Loucy (cell line): ENCODE data around the gene VSTM2L.

Experiments
- H2AFZ ChIP-seq: fragments of 200-600 bp; sonication (generic); 2 replicates; pipeline ENCODE4 v1.6.0; 2016; ENCODE audit warnings: antibody characterized with exemption, mild to moderate bottlenecking, low read length, moderate library complexity
- H3F3A ChIP-seq: fragments of 200-600 bp; 2 replicates; pipeline ENCODE4 v1.6.0; 2016; ENCODE audit warnings: antibody characterized with exemption, low read depth, mild to moderate bottlenecking
- H3K27me3 ChIP-seq: fragments of 200-600 bp; sonication (generic); 2 replicates; pipeline ENCODE4 v1.6.1; 2014; ENCODE audit warnings: low read length, mild to moderate bottlenecking; ENCODE audit not compliant: insufficient read depth, poor library complexity, severe bottlenecking
- H3K36me3 ChIP-seq: fragments of 200-600 bp; sonication (generic); 2 replicates; pipeline ENCODE4 v1.6.1; 2016; ENCODE audit warnings: low read length; ENCODE audit not compliant: insufficient read depth
- H3K4me1 ChIP-seq: fragments of 200-600 bp; sonication (generic); 2 replicates; pipeline ENCODE4 v1.5.1; 2014; ENCODE audit warnings: low read length, mild to moderate bottlenecking; ENCODE audit not compliant: insufficient read depth, poor library complexity, severe bottlenecking
- H3K4me2 ChIP-seq: fragments of 200-600 bp; sonication (generic); 2 replicates; pipeline ENCODE4 v1.6.0; 2014; ENCODE audit warnings: antibody characterized with exemption, low read length, low read depth, mild to moderate bottlenecking; ENCODE audit not compliant: poor library complexity, severe bottlenecking
- H3K4me3 ChIP-seq: fragments of 200-600 bp; sonication (generic); 2 replicates; pipeline ENCODE4 v1.5.1; 2014; ENCODE audit warnings: low read length, mild to moderate bottlenecking, mixed read lengths; ENCODE audit not compliant: poor library complexity, severe bottlenecking
- H3K79me2 ChIP-seq: fragments of 200-600 bp; sonication (generic); 2 replicates; pipeline ENCODE4 v1.6.1; 2014; ENCODE audit warnings: low read length; ENCODE audit not compliant: insufficient read depth
- H3K9ac ChIP-seq: fragments of 200-600 bp; sonication (generic); 2 replicates; pipeline ENCODE4 v1.6.0; 2014; ENCODE audit warnings: mild to moderate bottlenecking, low read depth, low read length, moderate library complexity; ENCODE audit not compliant: poor library complexity, severe bottlenecking
- H3K9me2 ChIP-seq: fragments of 200-600 bp; sonication (generic); replicated peaks from 2 replicates; pipeline ENCODE4 v1.6.1; 2016; ENCODE audit warnings: low read depth, low read length, mixed read lengths
- H3K9me3 ChIP-seq: fragments of 200-600 bp; sonication (generic); 2 replicates; pipeline ENCODE4 v1.6.1; 2014; ENCODE audit warnings: mild to moderate bottlenecking, antibody characterized with exemption, low read length, low read depth; ENCODE audit not compliant: insufficient read depth
- H4K20me1 ChIP-seq: fragments of 200-600 bp; sonication (generic); 2 replicates; pipeline ENCODE4 v1.6.0; 2014; ENCODE audit warnings: antibody characterized with exemption, low read length, mild to moderate bottlenecking; ENCODE audit not compliant: insufficient read depth, poor library complexity, severe bottlenecking
- EZH2phosphoT487 ChIP-seq: fragments of 200-600 bp; IDR thresholded peaks from 2 replicates; pipeline ENCODE4 v1.6.1; 2018; ENCODE audit warnings: antibody characterized with exemption, mild to moderate bottlenecking, moderate library complexity, borderline replicate concordance
- TF ChIP-seq, protein P1 (sequence below): fragments of 200-600 bp; sonication (generic); conservative IDR thresholded peaks from 2 replicates; pipeline ENCODE4 v1.5.1; 2014; ENCODE audit warnings: mild to moderate bottlenecking, antibody characterized with exemption, low read length

Gene VSTM2L

GRCh38 chr20:37977338-37977737 lies 74.4 kb downstream of the VSTM2L start:
- Histone ChIP-seq H3K4me2 (no peak overlapping the region), H3K4me1 (no peaks in the 10 kb centered on the region), H4K20me1 (no peaks in the 10 kb centered on the region)

GRCh38 chr20:37977786-37978185 lies 74.9 kb downstream of the VSTM2L start:
- Histone ChIP-seq H4K20me1 (no peaks in the 10 kb centered on the region), H3K4me2 (no peak overlapping the region), H3K27me3 (no peaks in the 10 kb centered on the region), H3K9me2 (no peaks in the 10 kb centered on the region), H3K9ac (no peak overlapping the region), H3K9me3 (no peaks in the 10 kb centered on the region), H3K79me2 (no peaks in the 10 kb centered on the region), H3K4me1 (no peaks in the 10 kb centered on the region), H3F3A (no peaks in the 10 kb centered on the region), H3K36me3 (peaks cover 7% of the 10 kb centered on the region; the same call in 1 of the 2 replicates), H2AFZ (no peak overlapping the region), H3K4me3 (no peak overlapping the region)
- TF ChIP-seq, protein P1, sequence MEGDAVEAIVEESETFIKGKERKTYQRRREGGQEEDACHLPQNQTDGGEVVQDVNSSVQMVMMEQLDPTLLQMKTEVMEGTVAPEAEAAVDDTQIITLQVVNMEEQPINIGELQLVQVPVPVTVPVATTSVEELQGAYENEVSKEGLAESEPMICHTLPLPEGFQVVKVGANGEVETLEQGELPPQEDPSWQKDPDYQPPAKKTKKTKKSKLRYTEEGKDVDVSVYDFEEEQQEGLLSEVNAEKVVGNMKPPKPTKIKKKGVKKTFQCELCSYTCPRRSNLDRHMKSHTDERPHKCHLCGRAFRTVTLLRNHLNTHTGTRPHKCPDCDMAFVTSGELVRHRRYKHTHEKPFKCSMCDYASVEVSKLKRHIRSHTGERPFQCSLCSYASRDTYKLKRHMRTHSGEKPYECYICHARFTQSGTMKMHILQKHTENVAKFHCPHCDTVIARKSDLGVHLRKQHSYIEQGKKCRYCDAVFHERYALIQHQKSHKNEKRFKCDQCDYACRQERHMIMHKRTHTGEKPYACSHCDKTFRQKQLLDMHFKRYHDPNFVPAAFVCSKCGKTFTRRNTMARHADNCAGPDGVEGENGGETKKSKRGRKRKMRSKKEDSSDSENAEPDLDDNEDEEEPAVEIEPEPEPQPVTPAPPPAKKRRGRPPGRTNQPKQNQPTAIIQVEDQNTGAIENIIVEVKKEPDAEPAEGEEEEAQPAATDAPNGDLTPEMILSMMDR = no peak
- TF ChIP-seq EZH2phosphoT487 = no peak

More at GRCh38 chr20:37977338-37977737, 74.4 kb downstream of the VSTM2L start:
- no peak for TF ChIP-seq EZH2phosphoT487
- TF ChIP-seq, protein P1 = no peak
- no peaks in the 10 kb centered on the region for H3K27me3 ChIP-seq
- no peaks in the 10 kb centered on the region for H3K9me2 ChIP-seq
- H3K4me3 ChIP-seq = no peak overlapping the region
- H3K36me3 ChIP-seq = peaks cover 3% of the 10 kb centered on the region; the same call in 1 of the 2 replicates
- H3K9me3 ChIP-seq = no peaks in the 10 kb centered on the region
- no peak overlapping the region for H3K9ac ChIP-seq
- no peaks in the 10 kb centered on the region for H3K79me2 ChIP-seq
- H3F3A ChIP-seq = no peaks in the 10 kb centered on the region
- H2AFZ ChIP-seq = no peak overlapping the region

DNA sequence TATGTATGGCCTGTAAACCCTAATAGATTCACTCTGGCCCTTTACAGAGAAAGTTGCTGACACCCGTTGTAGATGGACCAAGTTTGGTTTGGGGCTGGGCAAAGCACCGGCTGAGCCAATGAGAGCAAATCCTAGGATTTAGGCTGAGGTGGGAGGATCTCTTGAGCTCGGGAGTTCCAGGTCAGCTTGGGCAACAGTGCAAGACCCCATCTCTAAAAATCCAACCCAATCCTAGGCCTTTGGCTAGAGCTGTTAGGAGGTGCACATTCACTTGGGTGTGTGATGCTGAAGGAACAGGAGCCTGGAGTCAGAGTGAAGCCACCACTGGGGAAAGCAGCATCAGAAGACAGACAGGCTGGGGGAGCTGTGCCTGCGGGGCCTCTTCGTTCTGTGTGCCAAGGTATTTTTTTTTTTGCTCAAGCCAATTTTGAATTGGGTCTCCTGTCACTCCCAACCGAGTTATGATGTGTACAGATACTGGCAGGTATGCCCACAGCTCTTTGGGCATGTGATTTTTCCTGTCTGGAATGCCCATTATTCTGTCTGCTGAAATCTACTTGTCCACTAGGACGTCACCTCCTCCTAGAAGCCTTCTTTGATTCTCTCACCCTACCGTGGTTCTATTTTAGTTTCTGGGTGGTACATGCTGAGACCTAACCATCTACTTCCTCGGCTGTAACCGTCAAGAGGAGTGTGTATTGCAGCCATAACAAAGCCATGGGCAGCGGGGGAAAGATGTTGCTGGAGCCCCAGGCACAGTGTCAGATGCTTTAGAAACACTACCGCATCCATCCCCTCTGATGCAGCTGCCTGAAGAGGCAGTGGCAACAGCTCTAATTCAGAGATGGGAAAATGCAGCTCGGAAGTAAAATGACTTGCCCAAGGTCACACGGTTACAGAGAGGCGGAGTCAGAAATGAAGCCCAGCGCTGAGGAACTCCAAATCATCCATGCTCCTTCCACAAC lies 76.4 kb downstream of the VSTM2L start:
- Histone ChIP-seq H3K4me3 (no peak overlapping the region), H3K9me3 (no peaks in the 10 kb centered on the region), H2AFZ (no peak overlapping the region), H3K9ac (no peak overlapping the region), H3K36me3 (peaks cover 7% of the 10 kb centered on the region; the same call in 1 of the 2 replicates), H3K4me2 (no peak overlapping the region), H3F3A (no peaks in the 10 kb centered on the region), H3K9me2 (no peaks in the 10 kb centered on the region), H3K27me3 (no peaks in the 10 kb centered on the region), H4K20me1 (no peaks in the 10 kb centered on the region), H3K4me1 (no peaks in the 10 kb centered on the region), H3K79me2 (no peaks in the 10 kb centered on the region)
- no peak for TF ChIP-seq EZH2phosphoT487
- TF ChIP-seq, protein P1 = no peak
